CD4-positive, CD25-positive, alpha-beta regulatory T cell (primary cell): ENCODE results near the gene ZNF48. TPM values are rescaled to one million over a fixed set of nuclear protein-coding genes. Genes with fewer than 3 reads are reported as not detected.

Source experiments
- ATAC-seq, 2 donors: fragments of 150-1000 bp; cut with Tn5 transposase; one replicate each; pipeline ENCODE4 v1.10.0; 2021; ENCODE audit warnings: low read depth in 2 of 2, moderate number of reproducible peaks in 2 of 2, moderate library complexity in 1 of 2
- DNase-seq, 3 donors: peaks; one replicate each; pipeline versions ENCODE4 v3.0.0 to v3.0.0-alpha.2; 2012 to 2022; ENCODE audit warnings: mixed read lengths in 1 of 3
- H3K27ac ChIP-seq: one replicate; pipeline ENCODE4 v1.7.0; 2013; ENCODE audit warnings: mild to moderate bottlenecking, low read length; ENCODE audit not compliant: insufficient read depth, poor library complexity, severe bottlenecking
- H3K27me3 ChIP-seq: one replicate; pipeline ENCODE4 v1.7.0; 2013; ENCODE audit warnings: low read length; ENCODE audit not compliant: control insufficient read depth, insufficient read depth
- H3K36me3 ChIP-seq: one replicate; pipeline ENCODE4 v1.7.0; 2013; ENCODE audit warnings: mild to moderate bottlenecking, low read length, moderate library complexity; ENCODE audit not compliant: control insufficient read depth, insufficient read depth
- H3K4me1 ChIP-seq: 2 replicates; pipeline ENCODE4 v1.7.0; 2013; ENCODE audit warnings: mild to moderate bottlenecking, low read length; ENCODE audit not compliant: insufficient read depth, control insufficient read depth, poor library complexity, severe bottlenecking
- H3K4me3 ChIP-seq: one replicate; pipeline ENCODE4 v1.7.0; 2013; ENCODE audit warnings: low read depth, mild to moderate bottlenecking, low read length, moderate library complexity
- H3K9me3 ChIP-seq, 2 experiments: 1 replicate in 1 of 2; 2 replicates in 1 of 2; pipeline ENCODE4 v1.7.0; 2013; ENCODE audit warnings: low read length in 2 of 2, mild to moderate bottlenecking in 1 of 2, moderate library complexity in 1 of 2; ENCODE audit not compliant: control insufficient read depth in 2 of 2
- H3K27ac Mint-ChIP-seq, 3 donors: one replicate each; pipeline ENCODE4 v1.8.0; 2020 to 2022; ENCODE audit warnings: mild to moderate bottlenecking in 3 of 3, mixed read lengths in 3 of 3, moderate library complexity in 2 of 3
- H3K27me3 Mint-ChIP-seq: one replicate; pipeline ENCODE4 v1.8.0; 2022; ENCODE audit warnings: mild to moderate bottlenecking, mixed read lengths
- H3K36me3 Mint-ChIP-seq: one replicate; pipeline ENCODE4 v1.8.0; 2020; ENCODE audit warnings: mixed read lengths
- H3K4me1 Mint-ChIP-seq, 4 donors: one replicate each; pipeline ENCODE4 v1.8.0; 2020 to 2022; ENCODE audit warnings: mixed read lengths in 4 of 4, mild to moderate bottlenecking in 1 of 4
- H3K4me3 Mint-ChIP-seq, 4 donors: one replicate each; pipeline ENCODE4 v1.8.0; 2020 to 2022; ENCODE audit warnings: mild to moderate bottlenecking in 4 of 4, mixed read lengths in 4 of 4, moderate library complexity in 3 of 4
- H3K9me3 Mint-ChIP-seq, 7 donors: one replicate each; pipeline ENCODE4 v1.8.0; 2020 to 2022; ENCODE audit warnings: mixed read lengths in 7 of 7, mild to moderate bottlenecking in 3 of 7, moderate library complexity in 2 of 7
- polyA plus RNA-seq, 4 donors: library from polyadenylated mRNA; unstranded; fragments of 300-500 nt; fragmentation: Illumina TruSeq; gene quantifications; one replicate each; pipeline ENCODE4 v1.2.3, GENCODE V29; 2021
- total RNA-seq: library from RNA; stranded (reverse); gene quantifications from one replicate; pipeline ENCODE4 v1.2.3, GENCODE V29; 2022

The ZNF48 gene
- total and polyA plus RNA-seq, 5 donors from 2014 or later: 4.5 to 8.0 (median 6.5) TPM

DNA sequence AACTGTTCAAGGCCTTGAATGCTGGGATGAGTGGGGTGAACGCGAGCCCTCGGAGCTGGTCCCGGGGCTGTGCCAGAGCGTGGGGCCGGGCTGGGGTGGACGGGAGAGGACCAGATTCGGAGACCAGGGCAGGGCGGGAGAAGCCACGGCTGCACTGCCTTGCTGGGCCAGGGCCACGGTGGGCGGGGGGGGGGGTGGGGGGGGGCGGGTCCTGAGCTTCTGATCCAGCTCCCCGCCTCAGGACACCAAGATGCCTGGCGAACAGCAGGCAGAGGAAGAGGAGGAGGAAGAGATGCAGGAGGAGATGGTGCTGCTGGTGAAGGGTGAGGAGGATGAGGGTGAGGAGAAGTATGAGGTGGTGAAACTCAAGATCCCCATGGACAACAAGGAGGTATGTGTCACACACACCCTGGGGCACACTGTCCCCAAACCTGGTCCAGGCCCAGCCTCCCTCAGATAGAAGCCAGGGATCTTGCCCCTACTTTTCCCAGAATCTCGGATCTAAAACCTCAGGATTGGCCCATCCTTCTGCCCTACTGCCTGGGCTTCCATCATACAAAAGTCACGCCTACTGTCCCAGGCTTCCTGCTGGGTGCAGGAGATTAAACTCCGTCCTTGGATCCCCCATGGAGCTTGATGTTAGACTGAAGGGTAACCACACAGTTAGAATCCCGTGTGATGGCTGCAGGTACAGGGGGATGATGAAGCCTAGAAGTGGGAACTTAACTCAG, 12.7 kb downstream of the ZNF48 start:
- H3K27me3 Mint-ChIP-seq: no peaks in the 10 kb centered on the region
- ATAC-seq: no peak
- DNase-seq: no peak
- no peak overlapping the region for H3K4me3 ChIP-seq
- peak overlapping the region; percentile 69 for H3K27ac ChIP-seq
- peaks cover 5 to 35% (median 21%) of the 10 kb centered on the region in 4 donors for H3K4me1 Mint-ChIP-seq
- H3K36me3 ChIP-seq: peaks cover 5% of the 10 kb centered on the region
- peaks cover 5% of the 10 kb centered on the region for H3K36me3 Mint-ChIP-seq
- H3K4me3 Mint-ChIP-seq: peak overlapping the region; percentile 58 to 99 (median 77)
- no peaks in the 10 kb centered on the region for H3K27me3 ChIP-seq
- peak overlapping the region in 1 of 3 donors; percentile 59 for H3K27ac Mint-ChIP-seq
- H3K9me3 ChIP-seq: no peaks in the 10 kb centered on the region
- no peaks in the 10 kb centered on the region for H3K9me3 Mint-ChIP-seq
- peaks cover 22% of the 10 kb centered on the region for H3K4me1 ChIP-seq

DNA sequence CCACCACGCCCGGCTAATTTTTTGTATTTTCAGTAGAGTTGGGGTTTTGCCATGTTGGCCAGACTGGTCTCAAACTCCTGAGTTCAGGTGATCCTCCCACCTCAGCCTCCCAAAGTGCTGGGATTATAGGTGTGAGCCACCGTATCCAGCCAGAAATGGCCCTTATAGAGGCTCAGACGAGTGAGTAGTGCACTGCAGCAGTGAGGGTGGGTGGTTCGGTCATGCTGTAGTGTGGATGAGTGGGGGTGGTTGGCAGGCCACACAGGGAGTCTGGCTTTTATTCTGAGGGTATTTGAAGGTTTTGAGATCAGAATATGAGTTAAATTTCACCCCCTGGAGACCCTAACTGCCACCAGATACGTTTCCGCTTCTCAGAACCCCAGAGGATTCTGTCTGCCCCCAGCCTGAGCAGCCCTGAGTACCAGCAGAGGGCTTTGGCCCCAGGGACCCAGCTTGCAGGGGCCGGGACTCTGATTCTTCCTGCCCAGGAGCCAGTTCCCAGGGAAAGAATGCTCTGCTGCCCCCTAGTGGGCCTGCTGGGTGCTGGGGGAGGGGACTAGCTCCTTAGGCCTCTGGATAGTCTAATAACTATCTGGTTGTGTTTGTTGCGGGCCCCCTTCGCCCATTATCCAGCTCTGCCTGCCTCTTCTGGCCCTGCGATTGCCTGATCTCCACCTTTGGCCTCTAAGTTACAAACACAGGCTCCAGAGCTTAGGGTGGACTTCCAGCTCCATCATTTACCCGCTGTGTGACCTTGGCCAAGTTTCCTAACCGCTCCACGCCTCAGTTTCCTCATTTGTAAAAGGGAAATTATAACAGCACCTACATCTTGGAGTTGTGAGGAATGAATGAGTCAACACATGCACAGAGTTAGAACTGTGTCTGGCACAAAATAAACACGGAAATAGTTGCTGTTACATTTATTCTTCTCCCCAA, 14.2 kb downstream of the ZNF48 start:
- Mint-ChIP-seq H3K9me3 (no peaks in the 10 kb centered on the region), H3K4me3 (peak overlapping the region; percentile 61 to 99 (median 82)), H3K36me3 (peaks cover 5% of the 10 kb centered on the region), H3K4me1 (peaks cover 5 to 35% (median 21%) of the 10 kb centered on the region in 4 donors), H3K27me3 (no peaks in the 10 kb centered on the region), H3K27ac (peak overlapping the region in 2 of 3 donors; percentile 56 to 59)
- peak; percentile 63 to 64 for ATAC-seq
- H3K36me3 ChIP-seq: peaks cover 5% of the 10 kb centered on the region
- DNase-seq: peak; percentile 86 to 89 (median 88)
- H3K27me3 ChIP-seq: no peaks in the 10 kb centered on the region
- H3K4me1 ChIP-seq: peaks cover 22% of the 10 kb centered on the region
- H3K4me3 ChIP-seq: no peak overlapping the region
- peak overlapping the region; percentile 15 for H3K27ac ChIP-seq
- no peaks in the 10 kb centered on the region for H3K9me3 ChIP-seq

DNA sequence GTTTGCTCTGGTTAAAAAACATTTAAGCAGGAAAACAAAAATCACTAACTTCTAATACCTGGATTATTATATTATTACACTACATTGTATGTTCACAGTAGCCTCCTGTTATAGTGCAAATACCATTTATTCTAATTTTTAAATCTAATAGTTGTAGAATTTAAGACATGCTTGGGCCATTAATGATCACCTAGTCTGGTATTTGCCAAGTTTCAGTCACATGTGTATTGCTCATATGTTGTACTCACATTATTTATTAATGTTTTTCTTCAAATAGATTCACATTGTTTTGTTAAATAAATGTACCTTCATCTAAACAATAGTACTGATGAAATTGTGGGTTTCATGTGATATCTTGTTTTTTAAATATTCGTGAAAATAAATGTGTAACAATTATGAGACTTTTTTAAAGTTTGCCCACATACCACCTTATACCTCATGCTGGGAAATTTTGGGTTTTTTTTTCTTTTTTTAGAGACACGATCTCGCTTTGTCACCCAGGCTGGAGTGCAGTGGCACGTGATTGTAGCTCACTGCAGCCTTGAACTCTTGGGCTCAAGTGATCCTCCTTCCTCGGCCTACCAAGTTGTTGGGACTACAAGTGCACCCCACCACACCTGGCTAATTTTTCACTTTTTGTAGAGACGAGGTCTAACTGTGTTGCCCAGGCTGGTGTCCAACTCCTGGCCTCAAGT, 18.0 kb downstream of the ZNF48 start:
- DNase-seq (no peak), ATAC-seq (no peak)
- Histone ChIP-seq H3K27ac (no peak overlapping the region), H3K4me3 (no peak overlapping the region), H3K9me3 (no peaks in the 10 kb centered on the region), H3K36me3 (peaks cover 5% of the 10 kb centered on the region), H3K4me1 (peaks cover 21% of the 10 kb centered on the region), H3K27me3 (no peaks in the 10 kb centered on the region)
- Mint-ChIP-seq H3K4me1 (peaks cover 9 to 31% (median 21%) of the 10 kb centered on the region in 4 donors), H3K27me3 (no peaks in the 10 kb centered on the region), H3K9me3 (no peaks in the 10 kb centered on the region), H3K27ac (peak overlapping the region in 2 of 3 donors; percentile 38 to 42), H3K36me3 (peaks cover 5% of the 10 kb centered on the region), H3K4me3 (no peak overlapping the region)

GRCh38 chr16:30414159-30414558, 18.9 kb downstream of the ZNF48 start:
- Histone ChIP-seq H3K27me3 (no peaks in the 10 kb centered on the region), H3K27ac (no peak overlapping the region), H3K9me3 (no peaks in the 10 kb centered on the region), H3K36me3 (peaks cover 5% of the 10 kb centered on the region), H3K4me3 (no peak overlapping the region), H3K4me1 (peaks cover 21% of the 10 kb centered on the region)
- H3K36me3 Mint-ChIP-seq: peaks cover 5% of the 10 kb centered on the region
- H3K27me3 Mint-ChIP-seq: no peaks in the 10 kb centered on the region
- peaks cover 6 to 29% (median 16%) of the 10 kb centered on the region in 4 donors for H3K4me1 Mint-ChIP-seq
- no peaks in the 10 kb centered on the region for H3K9me3 Mint-ChIP-seq
- ATAC-seq (no peak), DNase-seq (no peak)
- no peak overlapping the region for H3K27ac Mint-ChIP-seq
- H3K4me3 Mint-ChIP-seq: no peak overlapping the region

- H3K4me1 ChIP-seq: peaks cover 16% of the 10 kb centered on the region
- no peaks in the 10 kb centered on the region for H3K27me3 ChIP-seq
- peaks cover 3 to 27% (median 13%) of the 10 kb centered on the region in 4 donors for H3K4me1 Mint-ChIP-seq
- no peak overlapping the region for H3K4me3 ChIP-seq
- peaks cover 15% of the 10 kb centered on the region for H3K36me3 Mint-ChIP-seq
- ATAC-seq (no peak), DNase-seq (no peak)
- peak overlapping the region; percentile 24 to 84 (median 60) for H3K27ac Mint-ChIP-seq
- peaks cover 5% of the 10 kb centered on the region for H3K36me3 ChIP-seq
- no peaks in the 10 kb centered on the region for H3K9me3 ChIP-seq
- H3K27me3 Mint-ChIP-seq: no peaks in the 10 kb centered on the region
- H3K4me3 Mint-ChIP-seq: peak overlapping the region in 3 of 4 donors; percentile 0 to 83 (median 26)
- H3K9me3 Mint-ChIP-seq: no peaks in the 10 kb centered on the region
- no peak overlapping the region for H3K27ac ChIP-seq
These were observed 20.9 kb downstream of the ZNF48 start for GRCh38 chr16:30416047-30416603.

GRCh38 chr16:30416624-30417528, 21.7 kb downstream of the ZNF48 start:
- ATAC-seq (no peak), DNase-seq (no peak)
- peak overlapping the region in 2 of 3 donors; percentile 60 to 84 for H3K27ac Mint-ChIP-seq
- Histone ChIP-seq H3K4me1 (peaks cover 16% of the 10 kb centered on the region), H3K27ac (peak overlapping the region; percentile 82), H3K27me3 (no peaks in the 10 kb centered on the region), H3K36me3 (peaks cover under 1% of the 10 kb centered on the region), H3K4me3 (peak overlapping the region; percentile 59), H3K9me3 (no peaks in the 10 kb centered on the region)
- H3K4me3 Mint-ChIP-seq: peak overlapping the region; percentile 61 to 83 (median 72)
- H3K27me3 Mint-ChIP-seq: no peaks in the 10 kb centered on the region
- H3K36me3 Mint-ChIP-seq: peaks cover 17% of the 10 kb centered on the region
- peaks cover 3 to 27% (median 12%) of the 10 kb centered on the region in 4 donors for H3K4me1 Mint-ChIP-seq
- no peaks in the 10 kb centered on the region for H3K9me3 Mint-ChIP-seq
